ENCODE data around the gene CHST11. TPM values are rescaled to one million over a fixed set of nuclear protein-coding genes. Genes with fewer than 3 reads are reported as not detected.

Gene CHST11
- total and polyA plus RNA-seq, 9 of the 15 experiments (the other 6 are each of a cell fraction or from before 2014, with no cell fraction given), result 2.3 to 38.7 (median 15.0) TPM

GRCh38 chr12:104782296-104782695 is 325.5 kb downstream of the CHST11 start (continued):
- no peak for TF ChIP-seq JUN (IDR thresholded peaks at IDR 0.05; ENCODE audit: borderline replicate concordance, low read depth, low read length)
- no peak for TF ChIP-seq JUN (CRISPR knock-in tag; IDR thresholded peaks at IDR 0.05; ENCODE audit: borderline replicate concordance)
- TF ChIP-seq BCLAF1 (IDR thresholded peaks at IDR 0.05; ENCODE audit: borderline replicate concordance in 1 of 2, control insufficient read depth in 1 of 2, low read depth in 2 of 2, low read length in 1 of 2), result no peak
- TF ChIP-seq ELF4 (CRISPR knock-in tag; IDR thresholded peaks at IDR 0.05), result no peak
- TF ChIP-seq ZNF785 (CRISPR knock-in tag; IDR thresholded peaks at IDR 0.05), result no peak
- TF ChIP-seq TEAD2 (tag; IDR thresholded peaks at IDR 0.05), result no peak
- TF ChIP-seq GTF2F1 (IDR thresholded peaks at IDR 0.05; ENCODE audit: low read depth, low read length), result no peak
- TF ChIP-seq RHOXF2B (CRISPR knock-in tag; conservative IDR thresholded peaks at IDR 0.05), result no peak
- no peak for TF ChIP-seq ZNF780A (CRISPR knock-in tag; IDR thresholded peaks at IDR 0.05)
- TF ChIP-seq NCOA2 (IDR thresholded peaks at IDR 0.05; ENCODE audit: partially characterized antibody in 2 of 2), result no peak
- TF ChIP-seq NELFE (IDR thresholded peaks at IDR 0.05; ENCODE audit: insufficient read depth, insufficient read length), result no peak
- no peak for TF ChIP-seq ZNF175 (CRISPR knock-in tag; IDR thresholded peaks at IDR 0.05; ENCODE audit: low read depth)
- TF ChIP-seq NKRF (IDR thresholded peaks at IDR 0.05; ENCODE audit: borderline replicate concordance), result no peak
